Type B pancreatic cell (in vitro differentiated cells): Measurements from ENCODE around the gene COL9A1. TPM values are rescaled to one million over a fixed set of nuclear protein-coding genes. Genes with fewer than 3 reads are reported as not detected.

Source experiments
- DNase-seq: peaks from one replicate; pipeline ENCODE4 v3.0.0; 2021; ENCODE audit warnings: mixed read lengths; ENCODE audit not compliant: unreplicated experiment; ENCODE audit errors: extremely low spot score
- H3K27ac Mint-ChIP-seq: 2 replicates; pipeline ENCODE4 v1.8.0; 2021; ENCODE audit warnings: mild to moderate bottlenecking, mixed read lengths
- H3K27me3 Mint-ChIP-seq: 2 replicates; pipeline ENCODE4 v1.8.0; 2021; ENCODE audit warnings: mixed read lengths
- H3K36me3 Mint-ChIP-seq: 2 replicates; pipeline ENCODE4 v1.8.0; 2021; ENCODE audit warnings: mixed read lengths
- H3K4me1 Mint-ChIP-seq: one replicate; pipeline ENCODE4 v1.8.0; 2021; ENCODE audit warnings: mixed read lengths; ENCODE audit not compliant: unreplicated experiment
- H3K4me3 Mint-ChIP-seq: 2 replicates; pipeline ENCODE4 v1.8.0; 2021; ENCODE audit warnings: mild to moderate bottlenecking, mixed read lengths
- H3K9me3 Mint-ChIP-seq: 2 replicates; pipeline ENCODE4 v1.8.0; 2021; ENCODE audit warnings: mixed read lengths
- total RNA-seq: library from RNA; stranded (reverse); gene quantifications from 2 replicates; pipeline ENCODE4 v1.2.1, GENCODE V29; 2021; ENCODE audit warnings: low replicate concordance
- TF ChIP-seq, protein P1 (sequence below): fragments of 200-600 bp; sonication (generic); conservative IDR thresholded peaks from 2 replicates; pipeline ENCODE4 v1.5.0; 2021; ENCODE audit warnings: antibody characterized with exemption, mild to moderate bottlenecking

COL9A1 gene
- total RNA-seq, 1 donor from 2014 or later: 16.9 TPM

- TF ChIP-seq, protein P1, sequence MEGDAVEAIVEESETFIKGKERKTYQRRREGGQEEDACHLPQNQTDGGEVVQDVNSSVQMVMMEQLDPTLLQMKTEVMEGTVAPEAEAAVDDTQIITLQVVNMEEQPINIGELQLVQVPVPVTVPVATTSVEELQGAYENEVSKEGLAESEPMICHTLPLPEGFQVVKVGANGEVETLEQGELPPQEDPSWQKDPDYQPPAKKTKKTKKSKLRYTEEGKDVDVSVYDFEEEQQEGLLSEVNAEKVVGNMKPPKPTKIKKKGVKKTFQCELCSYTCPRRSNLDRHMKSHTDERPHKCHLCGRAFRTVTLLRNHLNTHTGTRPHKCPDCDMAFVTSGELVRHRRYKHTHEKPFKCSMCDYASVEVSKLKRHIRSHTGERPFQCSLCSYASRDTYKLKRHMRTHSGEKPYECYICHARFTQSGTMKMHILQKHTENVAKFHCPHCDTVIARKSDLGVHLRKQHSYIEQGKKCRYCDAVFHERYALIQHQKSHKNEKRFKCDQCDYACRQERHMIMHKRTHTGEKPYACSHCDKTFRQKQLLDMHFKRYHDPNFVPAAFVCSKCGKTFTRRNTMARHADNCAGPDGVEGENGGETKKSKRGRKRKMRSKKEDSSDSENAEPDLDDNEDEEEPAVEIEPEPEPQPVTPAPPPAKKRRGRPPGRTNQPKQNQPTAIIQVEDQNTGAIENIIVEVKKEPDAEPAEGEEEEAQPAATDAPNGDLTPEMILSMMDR: no peak
- H3K27ac Mint-ChIP-seq: no peak overlapping the region
- no peak for DNase-seq
- H3K27me3 Mint-ChIP-seq: peaks cover 52% of the 10 kb centered on the region
- H3K4me3 Mint-ChIP-seq: no peak overlapping the region
- no peaks in the 10 kb centered on the region for H3K4me1 Mint-ChIP-seq
- no peaks in the 10 kb centered on the region for H3K36me3 Mint-ChIP-seq
- H3K9me3 Mint-ChIP-seq: no peaks in the 10 kb centered on the region
Measured at GRCh38 chr6:70280400-70280853, 22.5 kb downstream of the COL9A1 start.

DNA sequence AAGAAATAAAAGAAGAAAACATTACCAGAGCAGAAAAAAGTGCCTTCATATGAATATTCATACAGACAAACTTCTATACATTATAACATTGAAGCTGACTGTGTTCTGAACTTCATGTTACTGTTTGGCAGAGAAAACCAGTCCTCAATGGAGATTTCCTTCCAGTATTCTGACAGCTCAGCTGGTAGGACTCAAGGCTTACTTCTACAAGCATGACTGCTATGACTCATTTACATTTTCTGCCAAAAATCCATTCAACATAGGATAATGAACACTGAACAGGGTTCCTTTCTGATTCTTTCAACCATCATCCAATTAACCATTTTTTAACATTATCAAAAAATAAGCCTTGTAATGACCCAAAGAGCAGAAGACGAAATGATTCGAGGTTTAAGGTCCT is 25.4 kb downstream of the COL9A1 start:
- no peak overlapping the region for H3K27ac Mint-ChIP-seq
- peaks cover 22% of the 10 kb centered on the region for H3K27me3 Mint-ChIP-seq
- DNase-seq: no peak
- H3K4me1 Mint-ChIP-seq: no peaks in the 10 kb centered on the region
- no peaks in the 10 kb centered on the region for H3K36me3 Mint-ChIP-seq
- no peaks in the 10 kb centered on the region for H3K9me3 Mint-ChIP-seq
- no peak overlapping the region for H3K4me3 Mint-ChIP-seq
- TF ChIP-seq, protein P1: no peak

GRCh38 chr6:70274338-70274737 is 28.5 kb downstream of the COL9A1 start:
- Mint-ChIP-seq H3K9me3 (no peaks in the 10 kb centered on the region), H3K4me1 (no peaks in the 10 kb centered on the region), H3K27me3 (no peaks in the 10 kb centered on the region), H3K4me3 (no peak overlapping the region), H3K36me3 (no peaks in the 10 kb centered on the region), H3K27ac (no peak overlapping the region)
- TF ChIP-seq, protein P1: no peak
- DNase-seq: no peak

DNA sequence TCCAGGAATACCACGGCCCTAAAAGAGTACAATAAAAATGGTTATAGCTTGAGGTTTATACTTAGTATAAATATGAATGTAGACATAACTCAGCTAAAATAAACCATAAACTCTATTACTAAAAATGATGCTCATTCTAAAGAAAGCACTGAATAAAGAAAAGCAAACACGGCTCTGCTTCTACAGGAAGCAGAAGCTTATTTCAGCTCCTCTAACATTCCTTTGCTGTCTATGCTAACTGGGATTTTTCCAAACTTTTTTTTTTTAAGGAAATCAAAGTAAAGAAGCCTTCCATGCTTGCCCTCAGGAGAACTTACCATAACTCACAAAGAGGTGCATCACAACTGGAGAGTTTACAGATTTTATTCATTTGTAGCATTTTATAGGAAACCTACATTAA is 30.8 kb downstream of the COL9A1 start:
- TF ChIP-seq, protein P1: no peak
- no peak for DNase-seq
- Mint-ChIP-seq H3K4me3 (no peak overlapping the region), H3K27me3 (no peaks in the 10 kb centered on the region), H3K9me3 (no peaks in the 10 kb centered on the region), H3K36me3 (no peaks in the 10 kb centered on the region), H3K27ac (no peak overlapping the region), H3K4me1 (no peaks in the 10 kb centered on the region)

- Mint-ChIP-seq H3K27me3 (no peaks in the 10 kb centered on the region), H3K36me3 (no peaks in the 10 kb centered on the region), H3K9me3 (no peaks in the 10 kb centered on the region), H3K4me3 (no peak overlapping the region), H3K4me1 (no peaks in the 10 kb centered on the region), H3K27ac (no peak overlapping the region)
- DNase-seq: no peak
- TF ChIP-seq, protein P1: no peak
Measured at GRCh38 chr6:70270287-70271005, 32.4 kb downstream of the COL9A1 start.
